Smooth muscle cell (in vitro differentiated cells): ENCODE data around the gene OMP. TPM values are rescaled to one million over a fixed set of nuclear protein-coding genes. Genes with fewer than 3 reads are reported as not detected.

Experiments
- DNase-seq: peaks from one replicate; lab custom pipeline; 2025; ENCODE audit not compliant: unreplicated experiment; lab: John Stamatoyannopoulos, UW
- H2AFZ ChIP-seq: fragments of 200-600 bp; sonication (generic); 2 replicates; pipeline ENCODE4 v1.6.0; 2016; ENCODE audit warnings: antibody characterized with exemption, low read depth, mild to moderate bottlenecking
- H3F3A ChIP-seq: fragments of 200-600 bp; sonication (generic); 2 replicates; pipeline ENCODE4 v1.6.0; 2017; ENCODE audit warnings: antibody characterized with exemption, low read depth
- H3K27ac ChIP-seq: fragments of 200-600 bp; sonication (generic); 2 replicates; pipeline ENCODE4 v1.5.1; 2016; ENCODE audit warnings: low read depth, mild to moderate bottlenecking
- H3K27me3 ChIP-seq: fragments of 200-600 bp; sonication (generic); 2 replicates; pipeline ENCODE4 v1.6.1; 2016; ENCODE audit warnings: low read depth, mild to moderate bottlenecking
- H3K36me3 ChIP-seq: fragments of 200-600 bp; sonication (generic); 2 replicates; pipeline ENCODE4 v1.5.1; 2016; ENCODE audit warnings: low read depth
- H3K4me1 ChIP-seq: fragments of 200-600 bp; sonication (generic); 2 replicates; pipeline ENCODE4 v1.5.1; 2016; ENCODE audit warnings: low read depth
- H3K4me2 ChIP-seq: fragments of 200-600 bp; sonication (generic); 2 replicates; pipeline ENCODE4 v1.6.0; 2016; ENCODE audit warnings: mild to moderate bottlenecking
- H3K4me3 ChIP-seq: fragments of 200-600 bp; sonication (generic); 2 replicates; pipeline ENCODE4 v1.5.1; 2016; ENCODE audit warnings: mild to moderate bottlenecking
- H3K79me2 ChIP-seq: fragments of 200-600 bp; sonication (generic); 2 replicates; pipeline ENCODE4 v1.6.0; 2016; ENCODE audit warnings: low read depth, mild to moderate bottlenecking
- H3K9ac ChIP-seq: fragments of 200-600 bp; sonication (generic); 2 replicates; pipeline ENCODE4 v1.6.0; 2016; ENCODE audit warnings: low read depth
- H3K9me3 ChIP-seq: fragments of 200-600 bp; sonication (generic); replicated peaks from 2 replicates; pipeline ENCODE4 v1.5.1; 2016; ENCODE audit warnings: low read depth
- H4K20me1 ChIP-seq: fragments of 200-600 bp; sonication (generic); 2 replicates; pipeline ENCODE4 v1.6.0; 2016; ENCODE audit warnings: low read depth
- WGBS: methylation state at CpG from one replicate; pipeline ENCODE4 v1.1.7; 2016; ENCODE audit warnings: low lambda C conversion rate; 5-methylcytosine and 5-hydroxymethylcytosine counted together
- polyA plus RNA-seq: library from polyadenylated mRNA; unstranded; fragments of >200 nt; fragmentation: Nextera tagmentation; extraction: Ambion mirVana; gene quantifications from 2 replicates; pipeline ENCODE4 v1.2.1, GENCODE V29; 2016
- total RNA-seq: library from RNA; depleted of rRNA; stranded (reverse); fragments of >200 nt; gene quantifications from 2 replicates; pipeline ENCODE4 v1.2.3, GENCODE V29; 2014
- TF ChIP-seq, protein P1 (sequence below): fragments of 200-600 bp; sonication (generic); IDR thresholded peaks from 2 replicates; pipeline ENCODE4 v1.5.1; 2017; ENCODE audit warnings: borderline replicate concordance, mild to moderate bottlenecking, antibody characterized with exemption; ENCODE audit not compliant: insufficient read depth, poor library complexity, severe bottlenecking

The OMP gene
- total and polyA plus RNA-seq, 2 experiments from 2014 or later, result not detected

DNA sequence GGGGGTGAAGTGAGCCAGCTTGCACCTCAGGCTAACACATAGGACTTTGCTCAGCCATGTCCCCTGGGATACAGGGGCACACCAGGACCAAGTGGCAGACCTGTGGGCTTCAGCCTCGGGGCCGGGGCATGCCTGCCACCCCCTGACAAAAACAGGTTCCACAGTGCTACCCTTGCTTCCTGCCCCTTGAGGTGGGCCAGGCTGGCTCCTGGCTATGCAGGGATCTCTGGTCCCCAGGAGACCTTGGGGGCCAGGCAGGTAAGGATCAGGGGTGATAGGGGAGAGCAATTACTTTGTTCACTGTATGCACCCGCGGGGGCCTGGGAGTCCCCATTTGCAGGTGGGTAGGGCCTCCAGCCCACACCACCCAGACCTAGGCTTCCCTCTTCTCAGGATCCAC, 23.1 kb downstream of the OMP start:
- TF ChIP-seq, protein P1, sequence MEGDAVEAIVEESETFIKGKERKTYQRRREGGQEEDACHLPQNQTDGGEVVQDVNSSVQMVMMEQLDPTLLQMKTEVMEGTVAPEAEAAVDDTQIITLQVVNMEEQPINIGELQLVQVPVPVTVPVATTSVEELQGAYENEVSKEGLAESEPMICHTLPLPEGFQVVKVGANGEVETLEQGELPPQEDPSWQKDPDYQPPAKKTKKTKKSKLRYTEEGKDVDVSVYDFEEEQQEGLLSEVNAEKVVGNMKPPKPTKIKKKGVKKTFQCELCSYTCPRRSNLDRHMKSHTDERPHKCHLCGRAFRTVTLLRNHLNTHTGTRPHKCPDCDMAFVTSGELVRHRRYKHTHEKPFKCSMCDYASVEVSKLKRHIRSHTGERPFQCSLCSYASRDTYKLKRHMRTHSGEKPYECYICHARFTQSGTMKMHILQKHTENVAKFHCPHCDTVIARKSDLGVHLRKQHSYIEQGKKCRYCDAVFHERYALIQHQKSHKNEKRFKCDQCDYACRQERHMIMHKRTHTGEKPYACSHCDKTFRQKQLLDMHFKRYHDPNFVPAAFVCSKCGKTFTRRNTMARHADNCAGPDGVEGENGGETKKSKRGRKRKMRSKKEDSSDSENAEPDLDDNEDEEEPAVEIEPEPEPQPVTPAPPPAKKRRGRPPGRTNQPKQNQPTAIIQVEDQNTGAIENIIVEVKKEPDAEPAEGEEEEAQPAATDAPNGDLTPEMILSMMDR, result no peak
- WGBS, result 93% methylated on average over 4 of the region's 4 CpGs

DNA sequence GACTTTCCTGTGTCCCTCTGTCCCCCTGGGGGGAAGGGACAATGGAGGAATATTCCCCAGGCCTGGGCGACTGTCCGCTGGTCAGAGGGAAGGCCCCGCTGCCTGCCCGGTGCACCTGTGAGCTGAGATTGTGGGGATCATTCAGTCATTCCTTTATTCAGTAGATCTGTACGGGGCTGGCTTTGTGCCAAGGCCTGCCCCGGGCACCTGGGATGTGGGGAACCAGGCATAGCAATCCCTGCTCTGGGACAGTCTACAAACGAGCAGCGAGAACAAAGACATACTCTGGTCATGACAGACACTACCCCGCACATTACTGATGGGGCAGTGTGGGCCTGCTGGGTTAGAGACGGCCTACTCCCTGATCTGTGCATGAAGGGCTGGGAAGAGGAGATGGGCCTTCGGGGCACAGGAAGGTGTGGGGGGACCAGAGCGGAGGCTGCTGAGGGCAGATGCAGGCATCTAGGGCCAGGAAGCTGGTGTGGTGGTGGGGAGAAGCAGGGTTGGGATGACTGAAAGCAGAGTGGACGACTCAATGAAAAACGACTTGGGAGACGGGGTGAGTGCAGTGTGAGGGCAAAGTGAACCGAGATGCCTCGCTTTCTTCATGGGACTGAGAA, 23.6 kb downstream of the OMP start:
- Histone ChIP-seq H3K4me1 (no peaks in the 10 kb centered on the region), H4K20me1 (no peaks in the 10 kb centered on the region), H3K27ac (no peak overlapping the region), H3K27me3 (no peaks in the 10 kb centered on the region), H2AFZ (no peak overlapping the region), H3K79me2 (no peaks in the 10 kb centered on the region), H3F3A (no peaks in the 10 kb centered on the region), H3K4me3 (no peak overlapping the region), H3K36me3 (no peaks in the 10 kb centered on the region), H3K4me2 (no peak overlapping the region), H3K9ac (no peak overlapping the region), H3K9me3 (no peaks in the 10 kb centered on the region)
- no peak for DNase-seq
- TF ChIP-seq, protein P1, result no peak
- 84% methylated on average over 17 of the region's 17 CpGs for WGBS

More for the DNA sequence above, 23.1 kb downstream of the OMP start:
- no peaks in the 10 kb centered on the region for H3K36me3 ChIP-seq
- no peak overlapping the region for H2AFZ ChIP-seq
- H3F3A ChIP-seq, result no peaks in the 10 kb centered on the region
- H3K4me1 ChIP-seq, result no peaks in the 10 kb centered on the region
- H3K27me3 ChIP-seq, result no peaks in the 10 kb centered on the region
- H3K4me2 ChIP-seq, result no peak overlapping the region
- H3K4me3 ChIP-seq, result no peak overlapping the region
- no peak overlapping the region for H3K9ac ChIP-seq
- H3K27ac ChIP-seq, result no peak overlapping the region
- no peaks in the 10 kb centered on the region for H3K9me3 ChIP-seq
- no peaks in the 10 kb centered on the region for H3K79me2 ChIP-seq
- no peaks in the 10 kb centered on the region for H4K20me1 ChIP-seq
- no peak for DNase-seq

DNA sequence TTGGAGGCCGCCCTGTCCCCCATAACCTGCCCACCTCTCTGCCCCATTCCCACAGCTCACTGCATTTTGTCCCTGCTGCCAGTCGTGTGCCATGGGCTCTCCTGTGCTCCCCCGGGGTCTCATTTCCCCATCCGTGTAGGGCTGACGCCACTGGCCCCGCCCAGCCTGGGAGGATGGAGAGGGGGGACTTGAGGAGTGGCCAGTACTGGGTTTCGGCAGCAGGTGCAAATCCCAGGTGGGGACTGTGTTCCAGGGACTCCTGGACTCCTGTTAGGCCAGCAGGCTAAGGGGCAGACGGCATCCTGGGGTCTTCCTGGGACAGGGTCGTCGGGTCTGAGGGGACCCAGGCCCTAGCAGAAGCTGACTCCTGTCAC, 24.2 kb downstream of the OMP start:
- Histone ChIP-seq H3K79me2 (no peaks in the 10 kb centered on the region), H3K4me3 (peak overlapping the region; percentile 63), H3K4me2 (peak overlapping the region; percentile 94), H3K9ac (no peak overlapping the region), H4K20me1 (no peaks in the 10 kb centered on the region), H3K36me3 (no peaks in the 10 kb centered on the region), H2AFZ (no peak overlapping the region), H3K9me3 (no peaks in the 10 kb centered on the region), H3F3A (no peaks in the 10 kb centered on the region), H3K4me1 (no peaks in the 10 kb centered on the region), H3K27me3 (no peaks in the 10 kb centered on the region), H3K27ac (no peak overlapping the region)
- TF ChIP-seq, protein P1, result no peak
- 24% methylated on average over 10 of the region's 10 CpGs for WGBS
- no peak for DNase-seq
